Panc1 (cell line): ENCODE results near the gene CCDC175. TPM values are rescaled to one million over a fixed set of nuclear protein-coding genes. Genes with fewer than 3 reads are reported as not detected.

Experiments used
- ATAC-seq: fragments of 200-7000 bp; cut with Tn5 transposase; 2 replicates; pipeline ENCODE4 v1.9.1; 2020; ENCODE audit warnings: mild to moderate bottlenecking, moderate library complexity
- BruUV-seq: library from RNA; stranded (reverse); fragments of 400-500 nt; replicated peaks from 2 replicates; lab custom pipeline; 2021; lab: Mats Ljungman, UMichigan
- CTCF ChIA-PET: fragments of 300-600 bp; sonication (Branson Sonifier 250); formaldehyde crosslinking; loops from one replicate; lab custom pipeline; 2022; ENCODE audit warnings: antibody characterized with exemption; lab: Charles Lee
- POLR2A ChIA-PET: fragments of 300-600 bp; sonication (Branson Sonifier 250); formaldehyde crosslinking; loops from one replicate; lab custom pipeline; 2022; ENCODE audit warnings: antibody characterized with exemption; lab: Charles Lee
- DNase-seq: peaks from one replicate; pipeline ENCODE4 v3.0.0-alpha.2; 2010; ENCODE audit warnings: low read depth, low spot score
- H3K27ac ChIP-seq: 2 replicates; pipeline ENCODE4 v1.5.1; 2011; ENCODE audit warnings: mild to moderate bottlenecking, low read length, inconsistent platforms
- H3K27me3 ChIP-seq: fragments of 200-500 bp; sonication (Bioruptor generic); 2 replicates; pipeline ENCODE4 v1.6.0; 2014; ENCODE audit warnings: low read length, inconsistent platforms; ENCODE audit not compliant: control insufficient read depth, insufficient read depth
- H3K36me3 ChIP-seq: fragments of 200-500 bp; sonication (Bioruptor generic); 2 replicates; pipeline ENCODE4 v1.5.1; 2014; ENCODE audit warnings: inconsistent platforms, mild to moderate bottlenecking, low read length, moderate library complexity; ENCODE audit not compliant: control insufficient read depth, insufficient read depth
- H3K4me1 ChIP-seq: 2 replicates; pipeline ENCODE4 v1.5.1; 2011; ENCODE audit warnings: inconsistent platforms, mild to moderate bottlenecking, low read length, moderate library complexity; ENCODE audit not compliant: control insufficient read depth, insufficient read depth
- H3K4me3 ChIP-seq, 2 experiments: 2 replicates each; pipeline ENCODE4 v1.5.1; 2011 to 2012; ENCODE audit warnings: low read depth in 2 of 2, low read length in 2 of 2, mild to moderate bottlenecking in 2 of 2, inconsistent platforms in 1 of 2, moderate library complexity in 1 of 2
- H3K9me3 ChIP-seq: fragments of 200-500 bp; sonication (Bioruptor generic); 2 replicates; pipeline ENCODE4 v1.5.1; 2014; ENCODE audit warnings: low read depth, mild to moderate bottlenecking, inconsistent platforms, low read length, moderate library complexity; ENCODE audit not compliant: control insufficient read depth, insufficient read depth
- CTCF ChIP-seq: fragments of 450-650 bp; IDR thresholded peaks from 2 replicates; pipeline ENCODE4 v1.5.1; 2017; ENCODE audit warnings: mild to moderate bottlenecking
- POLR2AphosphoS5 ChIP-seq: IDR thresholded peaks from 2 replicates; pipeline ENCODE4 v1.6.1; 2012; ENCODE audit warnings: mild to moderate bottlenecking, low read depth, low read length, moderate library complexity
- REST ChIP-seq, 2 experiments: IDR thresholded peaks; 2 replicates each; pipeline ENCODE4 v1.6.1; 2011 to 2012; ENCODE audit warnings: low read depth in 2 of 2, control low read depth in 1 of 2, low read length in 1 of 2, mild to moderate bottlenecking in 1 of 2, moderate library complexity in 1 of 2; ENCODE audit not compliant: insufficient read depth in 1 of 2
- SIN3A ChIP-seq: IDR thresholded peaks from 2 replicates; pipeline ENCODE4 v1.6.1; 2012; ENCODE audit warnings: low read depth, mild to moderate bottlenecking, low read length, moderate library complexity, borderline replicate concordance; ENCODE audit not compliant: insufficient read depth
- TCF7L2 ChIP-seq: IDR thresholded peaks from 2 replicates; pipeline ENCODE4 v1.6.1; 2011; ENCODE audit warnings: mild to moderate bottlenecking, low read depth, low read length, inconsistent platforms
- in situ Hi-C: cut with HindIII; loops from 2 replicates; pipeline ENCODE4 v1.10.0; 2016; ENCODE audit warnings: low sequenced_read_pairs, low pct_unique_long_range_greater_than_20kb
- intact Hi-C: fragments of 100-400 bp; cut with micrococcal nuclease; formaldehyde crosslinking; loops from one replicate; pipeline ENCODE4 v1.10.0; 2022; ENCODE audit not compliant: unreplicated experiment
- total RNA-seq: library from RNA; stranded (reverse); gene quantifications from one replicate; pipeline ENCODE4 v1.2.1, GENCODE V29; 2021; ENCODE audit not compliant: unreplicated experiment

The CCDC175 gene
- total RNA-seq, 1 experiment from 2014 or later = not detected

- DNase-seq (no peak), ATAC-seq (no peak)
- Histone ChIP-seq H3K4me3 (no peak overlapping the region), H3K27me3 (no peaks in the 10 kb centered on the region), H3K27ac (no peak overlapping the region), H3K9me3 (no peaks in the 10 kb centered on the region), H3K36me3 (peaks cover 3% of the 10 kb centered on the region; the same call in 1 of the 2 replicates), H3K4me1 (no peaks in the 10 kb centered on the region)
- TF ChIP-seq TCF7L2 (no peak), CTCF (no peak), SIN3A (no peak), POLR2AphosphoS5 (no peak), REST (IDR thresholded peaks at IDR 0.05; ENCODE audit: insufficient read depth in 1 of 2, low read depth in 2 of 2, low read length in 1 of 2) (no peak)
- ChIA-PET POLR2A (no interaction called here), CTCF (no interaction called here)
- BruUV-seq = no TSS peak
- in situ Hi-C loops = no loop called here
- intact Hi-C loops = no loop called here
Observed at GRCh38 chr14:59509101-59509500, 67.5 kb downstream of the CCDC175 start.

- intact Hi-C loops = loop anchor here (2.0 kb wide), 1 partner anchor 69 kb away; the partner anchor contains the start of gene CCDC175
- TF ChIP-seq REST (IDR thresholded peaks at IDR 0.05; ENCODE audit: insufficient read depth in 1 of 2, low read depth in 2 of 2, low read length in 1 of 2) = no peak
- no peak for TF ChIP-seq POLR2AphosphoS5
- TF ChIP-seq TCF7L2 = no peak
- no peak for TF ChIP-seq SIN3A
- no peak for TF ChIP-seq CTCF
- H3K4me1 ChIP-seq = no peaks in the 10 kb centered on the region
- no peak for DNase-seq
- no peak overlapping the region for H3K27ac ChIP-seq
- in situ Hi-C loops = no loop called here
- ChIA-PET CTCF (interaction anchor here (0.6 to 1.4 kb wide), 4 partner anchors 69 to 491 kb away, joined by 3 to 11 read pairs (median 4); partner anchors contain the start of gene CCDC175), POLR2A (no interaction called here)
- ATAC-seq = no peak
- H3K4me3 ChIP-seq = no peak overlapping the region
- no TSS peak for BruUV-seq
- H3K27me3 ChIP-seq = no peaks in the 10 kb centered on the region
- H3K9me3 ChIP-seq = no peaks in the 10 kb centered on the region
- H3K36me3 ChIP-seq = peaks cover 9% of the 10 kb centered on the region; the same call in 1 of the 2 replicates
Observed at GRCh38 chr14:59507752-59508103, 68.9 kb downstream of the CCDC175 start.
